IPS-18c (cell line): ENCODE measurements around the gene DLGAP4.

Experiments
- H3K4me3 ChIP-seq: 2 replicates; pipeline ENCODE4 v1.7.0; 2013; ENCODE audit warnings: low read depth, mild to moderate bottlenecking, low read length, moderate library complexity; ENCODE audit not compliant: insufficient read depth
- H3K9me3 ChIP-seq: one replicate; pipeline ENCODE4 v1.6.1; 2013; ENCODE audit warnings: mild to moderate bottlenecking, low read length, moderate library complexity; ENCODE audit not compliant: control insufficient read depth, insufficient read depth

Gene DLGAP4

GRCh38 chr20:36538026-36538722, 232.0 kb downstream of the DLGAP4 start:
- no peaks in the 10 kb centered on the region for H3K9me3 ChIP-seq
- H3K4me3 ChIP-seq, result no peak overlapping the region

DNA sequence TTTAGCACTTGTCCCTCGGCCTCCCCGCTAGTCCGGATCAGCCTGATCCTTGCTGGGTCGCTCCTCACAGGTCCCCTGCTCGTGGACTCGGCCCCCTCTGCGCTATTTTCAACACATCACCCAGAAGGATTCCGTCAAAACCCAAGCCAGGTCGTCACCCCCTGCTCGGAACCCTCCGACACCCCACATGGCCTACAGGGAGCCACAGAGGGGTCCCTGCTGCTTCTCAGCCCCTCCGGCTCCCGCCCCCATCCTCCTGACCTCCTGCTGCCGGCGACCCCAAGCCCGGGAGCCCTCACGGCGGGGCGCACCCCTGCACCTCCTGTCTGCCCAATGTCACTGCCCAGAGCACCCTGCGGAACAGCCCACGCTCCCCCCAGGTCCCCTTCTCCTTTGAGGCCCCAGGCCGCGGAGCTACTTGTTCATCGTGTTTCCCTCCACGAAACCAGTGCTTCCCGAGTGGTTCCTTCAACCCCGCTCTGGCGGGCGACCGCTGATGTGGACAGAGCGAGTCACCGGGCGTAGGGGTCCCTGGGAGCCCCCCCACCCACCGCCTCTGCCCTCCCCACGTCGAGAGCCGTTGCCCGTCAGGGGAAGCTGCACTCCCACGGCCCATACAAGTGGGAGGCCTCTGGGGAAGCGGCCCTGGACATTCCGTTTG, 234.5 kb downstream of the DLGAP4 start:
- Histone ChIP-seq H3K9me3 (no peaks in the 10 kb centered on the region), H3K4me3 (peak overlapping the region; percentile 67)

DNA sequence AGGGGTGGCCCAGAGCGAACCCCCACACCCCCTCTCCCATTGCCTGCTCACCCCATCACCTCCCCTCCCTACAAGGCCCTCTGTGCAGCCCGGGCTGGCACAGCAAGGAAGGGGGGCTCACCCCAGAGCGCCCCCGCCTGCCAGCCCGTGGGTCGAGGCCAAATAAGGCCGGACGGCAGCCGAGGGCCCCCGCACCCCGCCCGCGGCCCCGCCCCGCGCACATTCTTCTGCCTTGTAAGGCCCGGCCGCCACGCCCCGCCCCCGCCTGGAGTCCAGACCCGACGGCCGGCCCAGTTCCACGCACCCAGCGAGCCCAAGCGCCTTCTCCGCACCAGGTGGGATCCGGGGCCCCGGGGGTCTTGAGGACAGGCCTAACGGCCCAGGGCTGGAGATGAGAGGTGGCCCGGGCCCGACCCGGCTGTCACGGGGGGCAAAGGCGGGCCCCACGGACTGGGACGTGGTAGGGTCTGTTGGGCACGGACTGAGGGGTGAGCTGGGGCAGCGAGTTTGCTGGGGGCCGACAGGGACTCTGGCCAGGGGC, 235.2 kb downstream of the DLGAP4 start, which contains the start of gene MYL9:
MYL9 (plus strand) TSS at position 293 of the 541 bp plus-strand sequence. CDS start 3,366 bp downstream, outside the sequence.
- Histone ChIP-seq H3K9me3 (peaks cover under 1% of the 10 kb centered on the region), H3K4me3 (peak within 1 kb of the TSS; percentile 67)

- Histone ChIP-seq H3K9me3 (peaks cover 2% of the 10 kb centered on the region), H3K4me3 (peak overlapping the region; percentile 67)
These were observed 235.8 kb downstream of the DLGAP4 start for GRCh38 chr20:36541768-36542488.

GRCh38 chr20:36542516-36543183, 236.5 kb downstream of the DLGAP4 start:
- Histone ChIP-seq H3K4me3 (peak overlapping the region; percentile 20; the same call in 1 of the 2 replicates), H3K9me3 (peaks cover 2% of the 10 kb centered on the region)

- peaks cover 2% of the 10 kb centered on the region for H3K9me3 ChIP-seq
- H3K4me3 ChIP-seq, result peak overlapping the region; percentile 20; the same call in 1 of the 2 replicates
These were observed 237.3 kb downstream of the DLGAP4 start for GRCh38 chr20:36543184-36544133.

DNA sequence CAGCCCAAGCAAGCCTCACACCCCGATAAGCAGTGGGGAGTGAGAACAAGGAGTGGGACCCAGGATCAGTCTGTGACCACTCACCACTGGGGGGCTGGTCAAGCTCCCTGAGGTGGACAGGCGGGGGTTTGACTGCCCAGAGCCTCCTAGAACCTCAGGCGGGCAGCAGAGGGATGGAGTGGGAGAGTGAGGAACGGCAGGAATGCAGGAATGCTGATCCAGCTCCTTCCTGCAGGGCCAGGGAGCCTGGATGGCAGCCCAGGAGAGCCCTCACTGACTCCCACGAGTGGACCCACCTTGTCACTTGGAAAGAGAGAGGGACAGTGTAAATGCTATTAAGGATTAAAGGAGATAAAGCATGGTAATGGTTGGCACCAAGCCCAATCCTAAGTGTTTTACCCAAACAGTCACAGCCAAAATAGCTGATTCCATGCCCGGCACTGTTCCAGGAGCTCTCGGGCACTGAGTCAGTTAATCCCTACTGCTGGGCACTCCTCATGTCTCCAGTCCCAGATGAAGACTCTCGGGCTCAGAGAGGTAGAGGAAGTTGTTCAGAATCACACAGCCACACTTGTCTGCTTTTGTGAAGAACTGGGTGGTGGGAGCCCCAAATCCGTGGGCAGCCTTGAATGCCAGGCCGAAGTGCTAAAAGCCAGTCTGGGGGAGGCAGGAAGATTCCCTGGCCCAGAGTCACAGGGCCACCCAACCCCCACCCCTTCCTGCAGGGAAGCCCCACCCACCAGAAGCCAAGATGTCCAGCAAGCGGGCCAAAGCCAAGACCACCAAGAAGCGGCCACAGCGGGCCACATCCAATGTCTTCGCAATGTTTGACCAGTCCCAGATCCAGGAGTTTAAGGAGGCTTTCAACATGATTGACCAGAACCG, 238.2 kb downstream of the DLGAP4 start:
- Histone ChIP-seq H3K4me3 (no peak overlapping the region), H3K9me3 (peaks cover 2% of the 10 kb centered on the region)

DNA sequence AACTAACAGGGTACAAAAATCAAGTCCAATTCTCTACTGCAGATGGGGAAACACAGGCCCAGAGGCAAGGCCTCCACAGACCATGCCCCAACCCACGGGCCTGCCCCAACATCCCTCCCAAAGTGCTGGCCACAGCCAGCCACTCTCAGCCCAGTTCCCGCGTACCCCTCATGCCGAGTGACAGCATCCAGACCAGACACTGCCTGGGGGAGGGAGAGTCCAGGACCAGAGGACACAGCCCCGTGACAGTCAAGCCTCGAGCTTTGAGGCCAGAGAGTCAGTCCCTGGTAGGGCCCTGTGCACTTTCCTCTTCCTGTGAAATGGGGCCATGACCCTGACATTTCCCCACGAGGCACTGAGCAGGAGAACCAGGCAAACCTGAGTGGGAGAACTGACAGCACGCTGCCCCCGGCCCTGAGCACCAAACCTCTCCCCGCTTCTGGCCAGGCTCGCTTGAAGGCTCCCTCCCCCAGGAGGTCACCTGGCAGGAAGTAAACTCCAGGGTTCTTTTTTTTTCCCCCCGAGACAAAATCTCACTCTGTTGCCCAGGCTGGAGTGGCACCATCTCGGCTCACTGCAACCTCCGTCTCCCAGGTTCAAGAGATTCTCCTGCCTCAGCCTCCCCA, 240.1 kb downstream of the DLGAP4 start:
- no peak overlapping the region for H3K4me3 ChIP-seq

DNA sequence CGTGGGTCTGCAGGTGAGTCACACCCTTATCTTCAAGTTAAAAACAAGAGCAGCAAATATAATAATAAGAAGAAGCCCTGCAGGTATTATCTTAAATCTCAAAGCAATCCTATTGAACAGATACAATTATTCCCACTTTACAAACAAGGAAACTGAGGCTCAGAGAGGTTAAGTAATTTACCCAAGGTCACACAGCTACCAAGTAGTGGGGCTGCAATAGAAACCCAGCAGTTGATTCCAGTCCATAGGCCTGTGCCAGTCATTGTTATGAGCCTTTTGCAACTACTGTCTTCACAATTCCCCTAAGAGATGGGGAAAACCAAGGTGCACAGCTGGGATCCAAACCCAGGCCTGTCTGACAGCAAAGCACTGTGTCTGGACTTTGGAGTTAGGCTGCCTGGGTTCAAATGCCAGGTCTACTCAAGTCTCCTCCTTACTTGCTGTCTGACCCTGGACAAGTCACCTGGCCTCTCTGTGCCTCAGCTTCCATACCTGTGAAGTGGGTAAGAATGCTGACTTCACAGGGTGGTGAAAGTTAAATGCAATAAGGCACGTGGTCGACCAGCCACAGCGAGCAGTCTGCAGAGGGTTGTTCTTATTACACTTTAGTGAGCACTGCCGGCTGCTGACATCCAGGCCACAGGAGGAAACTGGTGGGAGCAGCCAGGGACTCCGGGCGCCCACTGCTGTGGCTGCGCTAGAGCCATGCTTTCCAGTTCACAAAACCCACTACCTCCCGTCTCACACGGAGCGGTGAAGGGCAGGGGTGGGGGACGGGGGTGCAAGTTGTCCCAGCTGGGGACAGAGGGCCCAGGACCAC, 241.3 kb downstream of the DLGAP4 start:
- no peak overlapping the region for H3K4me3 ChIP-seq
- peaks cover 4% of the 10 kb centered on the region for H3K9me3 ChIP-seq

More for the DNA sequence above, 240.1 kb downstream of the DLGAP4 start:
- H3K9me3 ChIP-seq, result peaks cover 4% of the 10 kb centered on the region

DNA sequence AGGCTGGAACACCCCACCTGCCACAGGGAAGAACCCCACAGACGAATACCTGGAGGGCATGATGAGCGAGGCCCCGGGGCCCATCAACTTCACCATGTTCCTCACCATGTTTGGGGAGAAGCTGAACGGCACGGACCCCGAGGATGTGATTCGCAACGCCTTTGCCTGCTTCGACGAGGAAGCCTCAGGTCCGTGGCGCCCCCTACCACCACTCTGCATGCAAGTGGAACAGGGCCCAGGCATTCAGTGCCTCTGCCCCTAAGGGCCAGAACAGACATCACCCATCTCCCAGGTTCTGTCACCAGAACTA, 241.8 kb downstream of the DLGAP4 start:
- Histone ChIP-seq H3K9me3 (peaks cover 4% of the 10 kb centered on the region), H3K4me3 (no peak overlapping the region)

- peaks cover 4% of the 10 kb centered on the region for H3K9me3 ChIP-seq
- H3K4me3 ChIP-seq, result no peak overlapping the region
These were observed 242.8 kb downstream of the DLGAP4 start for GRCh38 chr20:36548704-36549627.

DNA sequence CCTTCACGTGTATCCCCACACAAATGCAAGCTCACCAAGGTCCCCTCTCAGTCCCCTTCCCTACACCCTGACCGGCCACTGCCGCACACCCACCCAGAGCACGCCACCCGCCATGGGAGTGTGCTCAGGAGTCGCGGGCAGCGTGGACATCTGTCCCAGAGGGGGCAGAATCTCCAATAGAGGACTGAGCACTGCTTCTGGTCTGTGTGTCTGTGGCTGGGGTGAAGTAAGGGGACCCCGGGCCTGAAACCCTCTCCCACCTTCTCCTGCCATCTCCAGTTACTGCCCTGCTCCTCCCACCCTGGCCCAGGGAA, 243.4 kb downstream of the DLGAP4 start:
- H3K9me3 ChIP-seq, result peaks cover 4% of the 10 kb centered on the region
- H3K4me3 ChIP-seq, result no peak overlapping the region

- Histone ChIP-seq H3K9me3 (peaks cover 4% of the 10 kb centered on the region), H3K4me3 (no peak overlapping the region)
These were observed 244.0 kb downstream of the DLGAP4 start for GRCh38 chr20:36549942-36550789.
